Measurements from ENCODE around the gene PSRC1.
A peak's percentile ranks its signal among the peaks of the same experiment; 100 is the strongest.

PSRC1 gene

DNA sequence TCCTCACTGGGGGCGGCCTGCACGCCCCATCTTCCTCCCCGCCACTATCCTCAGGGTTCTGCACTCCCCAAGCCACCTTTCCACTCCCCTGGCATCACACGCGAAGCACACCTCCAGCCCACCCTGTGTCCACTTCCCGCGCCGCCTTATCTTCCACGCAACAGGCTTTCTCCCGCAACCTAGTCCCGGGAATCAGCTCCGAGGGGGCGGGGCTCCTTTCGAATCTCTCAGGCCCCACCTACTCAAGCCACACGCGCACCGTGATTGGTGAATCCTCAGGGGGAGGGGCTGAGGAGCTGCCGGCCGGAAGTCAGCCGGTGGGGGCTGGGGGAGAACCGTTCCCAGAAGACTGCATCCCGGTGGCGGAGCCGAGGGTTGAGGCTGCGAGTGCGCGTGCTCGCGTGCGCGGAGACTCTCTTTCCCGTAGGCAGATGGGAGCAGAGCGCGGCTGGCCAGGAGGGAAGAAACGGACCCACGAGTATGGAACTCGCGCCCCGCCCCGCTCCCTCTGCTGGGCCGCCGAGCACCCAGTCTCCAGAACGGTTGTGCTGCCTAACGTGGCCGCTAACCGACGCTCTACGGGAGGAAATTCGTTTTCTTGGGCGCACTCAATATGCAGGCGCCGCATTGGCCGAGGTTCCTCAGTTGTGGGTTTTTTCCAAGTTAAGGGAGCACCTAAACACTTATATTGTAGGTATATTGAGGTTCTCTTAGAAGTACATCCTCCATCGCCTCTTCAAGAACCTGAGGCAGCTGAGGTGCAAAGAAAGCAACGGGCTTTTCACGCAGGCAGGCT lies at the start of gene PSRC1:
TSS of gene PSRC1 (minus strand) at position 194 of the 796 bp plus-strand sequence.
- DNase-seq (ENCODE audit: low read depth): peak; percentile 90
- TF ChIP-seq POLR2A (IDR thresholded peaks at IDR 0.05; ENCODE audit: extremely low read depth, insufficient read length) (peak; percentile 88), MYC (IDR thresholded peaks at IDR 0.05; ENCODE audit: low read depth, low read length) (peak; percentile 52; the same call in 1 of the 2 replicates)
- TF ChIP-seq, protein P1, sequence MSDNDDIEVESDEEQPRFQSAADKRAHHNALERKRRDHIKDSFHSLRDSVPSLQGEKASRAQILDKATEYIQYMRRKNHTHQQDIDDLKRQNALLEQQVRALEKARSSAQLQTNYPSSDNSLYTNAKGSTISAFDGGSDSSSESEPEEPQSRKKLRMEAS (IDR thresholded peaks at IDR 0.05; ENCODE audit: low read depth, low read length): peak; percentile 47; the same call in 1 of the 2 replicates
- TF ChIP-seq, protein P2, sequence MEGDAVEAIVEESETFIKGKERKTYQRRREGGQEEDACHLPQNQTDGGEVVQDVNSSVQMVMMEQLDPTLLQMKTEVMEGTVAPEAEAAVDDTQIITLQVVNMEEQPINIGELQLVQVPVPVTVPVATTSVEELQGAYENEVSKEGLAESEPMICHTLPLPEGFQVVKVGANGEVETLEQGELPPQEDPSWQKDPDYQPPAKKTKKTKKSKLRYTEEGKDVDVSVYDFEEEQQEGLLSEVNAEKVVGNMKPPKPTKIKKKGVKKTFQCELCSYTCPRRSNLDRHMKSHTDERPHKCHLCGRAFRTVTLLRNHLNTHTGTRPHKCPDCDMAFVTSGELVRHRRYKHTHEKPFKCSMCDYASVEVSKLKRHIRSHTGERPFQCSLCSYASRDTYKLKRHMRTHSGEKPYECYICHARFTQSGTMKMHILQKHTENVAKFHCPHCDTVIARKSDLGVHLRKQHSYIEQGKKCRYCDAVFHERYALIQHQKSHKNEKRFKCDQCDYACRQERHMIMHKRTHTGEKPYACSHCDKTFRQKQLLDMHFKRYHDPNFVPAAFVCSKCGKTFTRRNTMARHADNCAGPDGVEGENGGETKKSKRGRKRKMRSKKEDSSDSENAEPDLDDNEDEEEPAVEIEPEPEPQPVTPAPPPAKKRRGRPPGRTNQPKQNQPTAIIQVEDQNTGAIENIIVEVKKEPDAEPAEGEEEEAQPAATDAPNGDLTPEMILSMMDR (IDR thresholded peaks at IDR 0.05; ENCODE audit: low read depth, low read length): no peak
- H3K4me3 ChIP-seq (ENCODE audit: low read depth, low read length): peak within 1 kb of the TSS; percentile 68

DNA sequence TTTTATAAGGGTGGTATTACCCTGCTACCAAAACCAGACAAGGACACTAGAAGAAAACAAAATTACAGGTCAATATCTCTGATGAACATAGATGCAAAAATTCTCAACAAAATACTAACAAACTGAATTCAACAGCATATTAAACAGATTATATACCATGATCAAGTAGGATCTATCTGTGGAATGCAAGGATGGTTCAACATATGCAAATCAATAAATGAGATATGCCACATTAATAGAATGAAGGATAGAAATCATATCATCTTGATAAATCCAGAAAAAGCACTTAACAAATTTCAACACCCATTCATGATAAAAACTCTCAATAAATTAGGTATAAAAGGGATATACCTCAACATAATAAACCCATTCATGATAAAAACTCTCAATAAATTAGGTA lies 48.2 kb upstream of the PSRC1 start:
- no peak overlapping the region for H3K4me3 ChIP-seq (ENCODE audit: low read depth, low read length)
- DNase-seq (ENCODE audit: low read depth): no peak
- TF ChIP-seq, protein P1 (IDR thresholded peaks at IDR 0.05; ENCODE audit: low read depth, low read length): no peak
- TF ChIP-seq, protein P2 (IDR thresholded peaks at IDR 0.05; ENCODE audit: low read depth, low read length): no peak
- TF ChIP-seq POLR2A (IDR thresholded peaks at IDR 0.05; ENCODE audit: extremely low read depth, insufficient read length) (no peak), MYC (IDR thresholded peaks at IDR 0.05; ENCODE audit: low read depth, low read length) (no peak)

DNA sequence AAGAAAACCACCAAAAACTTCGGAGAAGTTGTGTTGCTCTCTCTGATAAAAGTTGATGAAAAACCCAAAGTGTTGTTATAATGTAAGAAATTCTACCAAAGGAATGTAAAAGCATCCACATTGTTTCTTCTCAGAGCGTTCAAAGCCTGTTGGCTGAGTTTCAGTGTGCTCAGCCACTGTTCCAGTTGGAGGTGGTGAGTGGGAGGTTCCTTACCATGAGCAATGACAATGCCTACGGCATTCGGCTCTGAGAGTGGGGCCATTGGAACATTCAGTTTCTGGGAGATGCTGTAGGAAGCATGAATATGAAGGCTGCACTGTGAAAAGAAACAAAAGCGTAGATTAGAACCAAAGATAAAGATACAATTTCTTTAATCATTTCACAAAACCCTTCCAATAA lies 44.3 kb upstream of the PSRC1 start:
- DNase-seq (ENCODE audit: low read depth): no peak
- TF ChIP-seq, protein P2 (IDR thresholded peaks at IDR 0.05; ENCODE audit: low read depth, low read length): no peak
- TF ChIP-seq, protein P1 (IDR thresholded peaks at IDR 0.05; ENCODE audit: low read depth, low read length): no peak
- TF ChIP-seq MYC (IDR thresholded peaks at IDR 0.05; ENCODE audit: low read depth, low read length): no peak
- no peak for TF ChIP-seq POLR2A (IDR thresholded peaks at IDR 0.05; ENCODE audit: extremely low read depth, insufficient read length)
- H3K4me3 ChIP-seq (ENCODE audit: low read depth, low read length): no peak overlapping the region

DNA sequence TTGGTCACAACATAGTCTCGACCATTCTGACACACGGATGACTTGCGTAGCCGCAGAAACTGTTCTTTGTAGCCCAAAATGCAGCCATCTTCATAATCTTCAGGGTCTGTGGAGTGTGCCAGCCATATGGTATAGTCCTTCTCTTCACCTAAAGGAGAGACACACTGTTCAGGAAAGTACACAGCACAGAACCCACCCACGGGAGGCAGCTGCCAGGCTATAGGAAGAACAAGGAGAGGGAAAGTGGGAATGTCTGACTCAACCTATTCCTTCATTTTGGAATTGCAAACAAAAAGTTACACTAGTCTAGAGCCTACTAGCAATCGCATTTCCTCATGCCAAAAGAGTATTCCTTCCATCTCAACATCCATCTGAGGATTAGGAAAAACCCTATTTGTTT lies 40.0 kb upstream of the PSRC1 start:
- no peak overlapping the region for H3K4me3 ChIP-seq (ENCODE audit: low read depth, low read length)
- TF ChIP-seq, protein P1 (IDR thresholded peaks at IDR 0.05; ENCODE audit: low read depth, low read length): no peak
- TF ChIP-seq POLR2A (IDR thresholded peaks at IDR 0.05; ENCODE audit: extremely low read depth, insufficient read length) (no peak), MYC (IDR thresholded peaks at IDR 0.05; ENCODE audit: low read depth, low read length) (no peak)
- TF ChIP-seq, protein P2 (IDR thresholded peaks at IDR 0.05; ENCODE audit: low read depth, low read length): no peak
- no peak for DNase-seq (ENCODE audit: low read depth)

DNA sequence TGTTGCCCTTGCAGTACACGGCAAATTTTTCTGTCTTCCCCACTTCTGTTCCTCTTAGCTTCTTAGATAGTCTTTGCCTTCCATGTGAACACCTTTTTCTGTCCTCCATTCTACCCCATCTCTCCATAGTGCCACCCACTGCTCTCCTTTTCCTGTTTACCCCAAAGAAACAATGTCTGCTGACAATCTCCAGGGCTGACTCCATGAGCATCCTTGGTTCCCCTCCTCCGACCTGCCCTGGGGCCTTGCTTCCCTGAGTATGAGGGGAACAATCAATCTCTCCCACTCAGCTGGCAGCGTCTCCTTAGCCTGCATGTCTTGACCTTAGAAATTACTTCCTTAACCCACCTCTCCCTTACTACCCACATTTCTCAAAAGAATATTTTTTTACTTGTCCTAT lies 36.2 kb upstream of the PSRC1 start:
- TF ChIP-seq, protein P1 (IDR thresholded peaks at IDR 0.05; ENCODE audit: low read depth, low read length): no peak
- TF ChIP-seq, protein P2 (IDR thresholded peaks at IDR 0.05; ENCODE audit: low read depth, low read length): no peak
- TF ChIP-seq MYC (IDR thresholded peaks at IDR 0.05; ENCODE audit: low read depth, low read length): no peak
- TF ChIP-seq POLR2A (IDR thresholded peaks at IDR 0.05; ENCODE audit: extremely low read depth, insufficient read length): no peak
- DNase-seq (ENCODE audit: low read depth): no peak
- H3K4me3 ChIP-seq (ENCODE audit: low read depth, low read length): no peak overlapping the region

All from NB4 (cell line).